A549 (cell line): ENCODE measurements around the gene COL1A1. TPM values are rescaled to one million over a fixed set of nuclear protein-coding genes. Genes with fewer than 3 reads are reported as not detected.
A peak's percentile ranks its signal among the peaks of the same experiment; 100 is the strongest.

Source experiments
- ATAC-seq, 2 experiments: fragments of 200-7000 bp in 1 of 2; fragments of >200 bp in 1 of 2; cut with Nextera tagmentation in 1 of 2; cut with Tn5 transposase in 1 of 2; 3 replicates each; pipeline versions ENCODE4 v1.8.0 to v1.9.1; 2018 to 2020; ENCODE audit warnings: mild to moderate bottlenecking in 1 of 2, moderate library complexity in 1 of 2
- CTCF ChIA-PET: fragments of 300-600 bp; sonication (Branson Sonifier 250); formaldehyde crosslinking; extraction: SDS; loops from one replicate; lab custom pipeline; 2021; ENCODE audit warnings: antibody characterized with exemption, inconsistent platforms; lab: Yijun Ruan, JAX
- POLR2A ChIA-PET: fragments of 350-600 bp; formaldehyde crosslinking; extraction: SDS; loops from one replicate; lab custom pipeline; 2021; ENCODE audit warnings: antibody characterized with exemption, inconsistent platforms; lab: Yijun Ruan, JAX
- DNase-seq, 2 experiments: peaks; one replicate each; pipeline versions ENCODE4 v3.0.0 to v3.0.0-alpha.2; 2011 to 2016; ENCODE audit warnings: low read depth in 1 of 2, low spot score in 1 of 2
- FAIRE-seq: peaks from 2 replicates; lab custom pipeline; 2011; peaks lifted over from hg19 to GRCh38; lab: Jason Lieb, UNC
- H3K27ac ChIP-seq, 2 experiments: fragments of >200 bp; sonication (Bioruptor Twin); formaldehyde crosslinking; 3 replicates each; pipeline ENCODE4 v1.5.1; 2016 to 2017
- H3K4me1 ChIP-seq: fragments of >200 bp; sonication (Bioruptor Twin); formaldehyde crosslinking; 3 replicates; pipeline ENCODE4 v1.6.1; 2016
- H3K4me2 ChIP-seq: fragments of >200 bp; sonication (Bioruptor Twin); formaldehyde crosslinking; 3 replicates; pipeline ENCODE4 v1.6.1; 2016
- H3K4me3 ChIP-seq: fragments of >200 bp; sonication (Bioruptor Twin); formaldehyde crosslinking; 3 replicates; pipeline ENCODE4 v1.5.1; 2016
- H3K9me3 ChIP-seq: fragments of >200 bp; sonication (Bioruptor Twin); formaldehyde crosslinking; 3 replicates; pipeline ENCODE4 v1.6.1; 2016
- CBX2 ChIP-seq: fragments of 200-600 bp; sonication (generic); IDR thresholded peaks from 2 replicates; pipeline ENCODE4 v1.6.1; 2016; ENCODE audit warnings: low read depth, mild to moderate bottlenecking, borderline replicate concordance
- CBX8 ChIP-seq: fragments of 200-600 bp; sonication (generic); IDR thresholded peaks from 2 replicates; pipeline ENCODE4 v1.6.1; 2016
- EHF ChIP-seq: fragments of 250-450 bp; sonication (Bioruptor Pico); IDR thresholded peaks from 2 replicates; pipeline ENCODE4 v1.5.0; 2020; ENCODE audit warnings: mild to moderate bottlenecking
- HEYL ChIP-seq: fragments of 250-450 bp; sonication (Bioruptor Pico); IDR thresholded peaks from 2 replicates; pipeline ENCODE4 v1.8.0; 2021; ENCODE audit warnings: mild to moderate bottlenecking, moderate library complexity
- HOXB5 ChIP-seq: fragments of 250-450 bp; sonication (Bioruptor Pico); IDR thresholded peaks from 2 replicates; pipeline ENCODE4 v1.5.0; 2020; ENCODE audit warnings: mild to moderate bottlenecking, moderate library complexity
- JUNB ChIP-seq: fragments of >200 bp; sonication (Bioruptor Twin); formaldehyde crosslinking; IDR thresholded peaks from 2 replicates; pipeline ENCODE4 v1.6.1; 2016
- KDM5A ChIP-seq: fragments of 200-600 bp; sonication (generic); IDR thresholded peaks from 2 replicates; pipeline ENCODE4 v1.6.1; 2016; ENCODE audit warnings: antibody characterized with exemption, mild to moderate bottlenecking
- MAZ ChIP-seq: fragments of 150-350 bp; IDR thresholded peaks from 2 replicates; pipeline ENCODE4 v1.6.1; 2014; ENCODE audit warnings: antibody characterized with exemption, low read depth, low read length, borderline replicate concordance
- RNF2 ChIP-seq: fragments of 200-600 bp; sonication (generic); IDR thresholded peaks from 2 replicates; pipeline ENCODE4 v1.6.1; 2016; ENCODE audit warnings: low read depth, mild to moderate bottlenecking, antibody characterized with exemption, moderate library complexity, borderline replicate concordance
- SMC3 ChIP-seq: fragments of >200 bp; sonication (Bioruptor Twin); formaldehyde crosslinking; IDR thresholded peaks from 3 replicates; pipeline ENCODE4 v1.6.1; 2018; ENCODE audit warnings: inconsistent platforms
- TFCP2L1 ChIP-seq: fragments of 250-450 bp; sonication (Bioruptor Pico); IDR thresholded peaks from 2 replicates; pipeline ENCODE4 v1.5.0; 2021; ENCODE audit warnings: mild to moderate bottlenecking
- TP53 ChIP-seq: fragments of 250-450 bp; sonication (Bioruptor Pico); IDR thresholded peaks from 2 replicates; pipeline ENCODE4 v1.5.0; 2021; ENCODE audit warnings: mild to moderate bottlenecking, moderate library complexity
- ZSCAN20 ChIP-seq: fragments of 250-450 bp; sonication (Bioruptor Pico); IDR thresholded peaks from 2 replicates; pipeline ENCODE4 v1.8.0; 2022; ENCODE audit warnings: mild to moderate bottlenecking, moderate library complexity
- WGBS: methylation state at CpG from one replicate; pipeline ENCODE4 v1.1.6; 2017; ENCODE audit errors: missing lambda C conversion rate; 5-methylcytosine and 5-hydroxymethylcytosine counted together
- polyA plus RNA-seq, 4 experiments: library from polyadenylated mRNA; depleted of rRNA in 3 of 4; stranded (reverse); fragments of >200 nt; fragmentation: RNase III in 1 of 4; extraction: RNeasy Plus Mini Kit Qiagen cat#74134 plus additional on column Dnase treatment in 1 of 4; gene quantifications; 2 replicates in 3 of 4; 3 replicates in 1 of 4; pipeline ENCODE4 v1.2.3, GENCODE V29; 2011 to 2017
- TF ChIP-seq, protein P1 (sequence below): fragments of >200 bp; sonication (Bioruptor Twin); formaldehyde crosslinking; IDR thresholded peaks from 2 replicates; pipeline ENCODE4 v1.6.1; 2016
- TF ChIP-seq, protein P2 (sequence below): fragments of 450-650 bp; IDR thresholded peaks from 2 replicates; pipeline ENCODE4 v1.6.1; 2014; ENCODE audit warnings: antibody characterized with exemption
- TF ChIP-seq, protein P3 (sequence below): IDR thresholded peaks from 2 replicates; pipeline ENCODE4 v1.6.1; 2012
- TF ChIP-seq, protein P4 (sequence below): IDR thresholded peaks from 2 replicates; pipeline ENCODE4 v1.6.1; 2012
- TF ChIP-seq, protein P5 (sequence below): fragments of >200 bp; sonication (Bioruptor Twin); formaldehyde crosslinking; IDR thresholded peaks from 3 replicates; pipeline ENCODE4 v1.5.1; 2016
- TF ChIP-seq, protein P6 (sequence below): fragments of 200-600 bp; sonication (generic); IDR thresholded peaks from 2 replicates; pipeline ENCODE4 v1.6.1; 2016; ENCODE audit warnings: antibody characterized with exemption, mild to moderate bottlenecking, moderate library complexity

Gene COL1A1
- polyA plus RNA-seq, 2 of the 4 experiments (the other 2 are of a cell fraction): 4.4 to 34.3 TPM

DNA sequence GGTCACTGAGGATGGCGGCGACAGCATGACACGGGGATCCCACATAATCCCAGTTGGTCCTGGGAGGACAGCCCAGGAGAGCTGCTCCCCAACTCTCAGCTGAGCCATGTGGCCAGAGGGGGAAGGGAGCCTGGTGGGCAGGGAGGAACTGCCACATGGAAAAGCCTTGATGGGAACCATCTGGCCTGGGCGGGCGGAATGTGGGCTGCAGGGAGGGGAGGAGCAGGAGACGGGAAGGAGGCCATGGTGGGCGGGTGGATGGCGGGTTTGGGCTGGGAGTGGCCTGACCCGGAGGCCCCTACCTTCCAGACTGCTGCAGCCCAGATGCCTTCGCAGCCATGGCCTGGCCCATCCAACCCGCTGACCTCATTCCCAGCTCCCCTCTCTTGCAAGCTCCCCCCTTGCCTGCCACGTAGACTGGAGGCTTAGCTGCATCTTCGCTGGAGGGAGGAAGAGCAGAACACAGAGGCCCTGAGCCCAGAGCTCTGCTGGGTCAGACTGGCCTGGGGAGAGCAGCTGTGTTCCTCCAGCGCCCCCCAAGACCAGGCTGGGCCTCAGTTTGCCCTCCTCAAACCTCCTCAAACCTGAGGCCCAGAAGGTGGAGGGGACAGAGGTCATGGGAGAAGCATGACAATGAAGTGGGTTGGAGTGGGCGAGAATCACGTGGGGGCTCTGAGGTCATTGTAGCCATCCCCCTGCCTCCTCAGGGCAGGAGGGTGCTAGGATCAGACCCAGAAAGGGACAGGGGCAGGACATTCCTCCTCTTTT is 8.2 kb upstream of the COL1A1 start:
- no peak for DNase-seq
- peaks cover 27% of the 10 kb centered on the region for H3K4me1 ChIP-seq
- WGBS: 82% methylated on average over 16 of the region's 16 CpGs
- CTCF ChIA-PET: interaction anchor here (0.6 to 31.5 kb wide), 10 partner anchors 3 to 116 kb away, joined by 3 to 1255 read pairs (median 4); partner anchors contain the start of genes COL1A1 and TMEM92
- TF ChIP-seq JUNB: no peak
- no peak for TF ChIP-seq EHF (CRISPR knock-in tag)
- TF ChIP-seq, protein P1, sequence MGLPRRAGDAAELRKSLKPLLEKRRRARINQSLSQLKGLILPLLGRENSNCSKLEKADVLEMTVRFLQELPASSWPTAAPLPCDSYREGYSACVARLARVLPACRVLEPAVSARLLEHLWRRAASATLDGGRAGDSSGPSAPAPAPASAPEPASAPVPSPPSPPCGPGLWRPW: no peak
- no peak for TF ChIP-seq RNF2
- no peak for TF ChIP-seq KDM5A
- no peak for TF ChIP-seq MAZ
- no peak for TF ChIP-seq HOXB5 (CRISPR knock-in tag)
- TF ChIP-seq CBX2: no peak
- TF ChIP-seq, protein P2, sequence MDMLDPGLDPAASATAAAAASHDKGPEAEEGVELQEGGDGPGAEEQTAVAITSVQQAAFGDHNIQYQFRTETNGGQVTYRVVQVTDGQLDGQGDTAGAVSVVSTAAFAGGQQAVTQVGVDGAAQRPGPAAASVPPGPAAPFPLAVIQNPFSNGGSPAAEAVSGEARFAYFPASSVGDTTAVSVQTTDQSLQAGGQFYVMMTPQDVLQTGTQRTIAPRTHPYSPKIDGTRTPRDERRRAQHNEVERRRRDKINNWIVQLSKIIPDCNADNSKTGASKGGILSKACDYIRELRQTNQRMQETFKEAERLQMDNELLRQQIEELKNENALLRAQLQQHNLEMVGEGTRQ: no peak
- TF ChIP-seq HEYL (CRISPR knock-in tag): no peak
- TF ChIP-seq, protein P3, sequence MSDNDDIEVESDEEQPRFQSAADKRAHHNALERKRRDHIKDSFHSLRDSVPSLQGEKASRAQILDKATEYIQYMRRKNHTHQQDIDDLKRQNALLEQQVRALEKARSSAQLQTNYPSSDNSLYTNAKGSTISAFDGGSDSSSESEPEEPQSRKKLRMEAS: no peak
- TF ChIP-seq, protein P4, sequence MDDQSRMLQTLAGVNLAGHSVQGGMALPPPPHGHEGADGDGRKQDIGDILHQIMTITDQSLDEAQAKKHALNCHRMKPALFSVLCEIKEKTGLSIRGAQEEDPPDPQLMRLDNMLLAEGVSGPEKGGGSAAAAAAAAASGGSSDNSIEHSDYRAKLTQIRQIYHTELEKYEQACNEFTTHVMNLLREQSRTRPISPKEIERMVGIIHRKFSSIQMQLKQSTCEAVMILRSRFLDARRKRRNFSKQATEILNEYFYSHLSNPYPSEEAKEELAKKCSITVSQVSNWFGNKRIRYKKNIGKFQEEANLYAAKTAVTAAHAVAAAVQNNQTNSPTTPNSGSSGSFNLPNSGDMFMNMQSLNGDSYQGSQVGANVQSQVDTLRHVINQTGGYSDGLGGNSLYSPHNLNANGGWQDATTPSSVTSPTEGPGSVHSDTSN: no peak
- no peak for TF ChIP-seq CBX8
- TF ChIP-seq ZSCAN20 (CRISPR knock-in tag): no peak
- TF ChIP-seq SMC3: no peak
- TF ChIP-seq, protein P5, sequence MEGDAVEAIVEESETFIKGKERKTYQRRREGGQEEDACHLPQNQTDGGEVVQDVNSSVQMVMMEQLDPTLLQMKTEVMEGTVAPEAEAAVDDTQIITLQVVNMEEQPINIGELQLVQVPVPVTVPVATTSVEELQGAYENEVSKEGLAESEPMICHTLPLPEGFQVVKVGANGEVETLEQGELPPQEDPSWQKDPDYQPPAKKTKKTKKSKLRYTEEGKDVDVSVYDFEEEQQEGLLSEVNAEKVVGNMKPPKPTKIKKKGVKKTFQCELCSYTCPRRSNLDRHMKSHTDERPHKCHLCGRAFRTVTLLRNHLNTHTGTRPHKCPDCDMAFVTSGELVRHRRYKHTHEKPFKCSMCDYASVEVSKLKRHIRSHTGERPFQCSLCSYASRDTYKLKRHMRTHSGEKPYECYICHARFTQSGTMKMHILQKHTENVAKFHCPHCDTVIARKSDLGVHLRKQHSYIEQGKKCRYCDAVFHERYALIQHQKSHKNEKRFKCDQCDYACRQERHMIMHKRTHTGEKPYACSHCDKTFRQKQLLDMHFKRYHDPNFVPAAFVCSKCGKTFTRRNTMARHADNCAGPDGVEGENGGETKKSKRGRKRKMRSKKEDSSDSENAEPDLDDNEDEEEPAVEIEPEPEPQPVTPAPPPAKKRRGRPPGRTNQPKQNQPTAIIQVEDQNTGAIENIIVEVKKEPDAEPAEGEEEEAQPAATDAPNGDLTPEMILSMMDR: no peak
- no peak for TF ChIP-seq TFCP2L1 (CRISPR knock-in tag)
- no peak for TF ChIP-seq TP53 (CRISPR knock-in tag)
- TF ChIP-seq, protein P6, sequence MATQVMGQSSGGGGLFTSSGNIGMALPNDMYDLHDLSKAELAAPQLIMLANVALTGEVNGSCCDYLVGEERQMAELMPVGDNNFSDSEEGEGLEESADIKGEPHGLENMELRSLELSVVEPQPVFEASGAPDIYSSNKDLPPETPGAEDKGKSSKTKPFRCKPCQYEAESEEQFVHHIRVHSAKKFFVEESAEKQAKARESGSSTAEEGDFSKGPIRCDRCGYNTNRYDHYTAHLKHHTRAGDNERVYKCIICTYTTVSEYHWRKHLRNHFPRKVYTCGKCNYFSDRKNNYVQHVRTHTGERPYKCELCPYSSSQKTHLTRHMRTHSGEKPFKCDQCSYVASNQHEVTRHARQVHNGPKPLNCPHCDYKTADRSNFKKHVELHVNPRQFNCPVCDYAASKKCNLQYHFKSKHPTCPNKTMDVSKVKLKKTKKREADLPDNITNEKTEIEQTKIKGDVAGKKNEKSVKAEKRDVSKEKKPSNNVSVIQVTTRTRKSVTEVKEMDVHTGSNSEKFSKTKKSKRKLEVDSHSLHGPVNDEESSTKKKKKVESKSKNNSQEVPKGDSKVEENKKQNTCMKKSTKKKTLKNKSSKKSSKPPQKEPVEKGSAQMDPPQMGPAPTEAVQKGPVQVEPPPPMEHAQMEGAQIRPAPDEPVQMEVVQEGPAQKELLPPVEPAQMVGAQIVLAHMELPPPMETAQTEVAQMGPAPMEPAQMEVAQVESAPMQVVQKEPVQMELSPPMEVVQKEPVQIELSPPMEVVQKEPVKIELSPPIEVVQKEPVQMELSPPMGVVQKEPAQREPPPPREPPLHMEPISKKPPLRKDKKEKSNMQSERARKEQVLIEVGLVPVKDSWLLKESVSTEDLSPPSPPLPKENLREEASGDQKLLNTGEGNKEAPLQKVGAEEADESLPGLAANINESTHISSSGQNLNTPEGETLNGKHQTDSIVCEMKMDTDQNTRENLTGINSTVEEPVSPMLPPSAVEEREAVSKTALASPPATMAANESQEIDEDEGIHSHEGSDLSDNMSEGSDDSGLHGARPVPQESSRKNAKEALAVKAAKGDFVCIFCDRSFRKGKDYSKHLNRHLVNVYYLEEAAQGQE: no peak
- peak overlapping the region; percentile 78 for H3K4me2 ChIP-seq
- ATAC-seq: peak in 1 of 2 experiments; percentile 12; a peak in 3 of 6 replicates
- no peak for FAIRE-seq
- no peak overlapping the region for H3K4me3 ChIP-seq
- POLR2A ChIA-PET: no interaction called here
- peak overlapping the region; percentile 66 to 84 for H3K27ac ChIP-seq
- no peaks in the 10 kb centered on the region for H3K9me3 ChIP-seq
